ENCODE results near the gene TBCB.

Gene TBCB

DNA sequence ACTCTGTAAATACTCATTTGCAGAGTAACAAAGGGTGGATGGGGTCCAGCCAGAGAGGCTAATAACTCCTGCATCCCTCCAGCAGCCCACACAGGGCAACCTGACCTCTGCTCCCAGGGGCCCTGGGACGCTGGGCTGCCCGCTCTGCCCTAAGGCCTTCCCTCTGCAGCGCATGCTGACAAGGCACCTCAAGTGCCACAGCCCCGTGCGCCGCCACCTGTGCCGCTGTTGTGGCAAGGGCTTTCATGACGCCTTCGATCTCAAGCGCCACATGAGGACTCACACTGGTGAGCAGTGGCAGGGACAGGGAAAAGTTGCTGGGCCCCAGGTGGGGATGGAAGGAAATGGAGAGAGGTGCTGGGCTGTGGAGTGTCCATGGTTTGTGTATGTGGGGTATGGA is 2.6 kb upstream of the TBCB start:
- H3K4me1 ChIP-seq (ENCODE audit: low read length): peaks cover 10% of the 10 kb centered on the region; the same call in 1 of the 2 replicates
- no peak for DNase-seq
- H3K79me2 ChIP-seq (ENCODE audit: low read length): peaks cover 23% of the 10 kb centered on the region
- H3K9me2 ChIP-seq (replicated peaks; ENCODE audit: insufficient read depth, low read length): no peaks in the 10 kb centered on the region
- H3K36me3 ChIP-seq (replicated peaks; ENCODE audit: insufficient read depth, low read length): no peaks in the 10 kb centered on the region
- no peaks in the 10 kb centered on the region for H3K9me3 ChIP-seq (replicated peaks; ENCODE audit: insufficient read depth, low read length)
- no peak overlapping the region for H3K4me2 ChIP-seq (ENCODE audit: low read depth, low read length)
- no peak overlapping the region for H3K27ac ChIP-seq (ENCODE audit: low read length)
- H3K9ac ChIP-seq (ENCODE audit: low read length): no peak overlapping the region
- TF ChIP-seq, protein P1, sequence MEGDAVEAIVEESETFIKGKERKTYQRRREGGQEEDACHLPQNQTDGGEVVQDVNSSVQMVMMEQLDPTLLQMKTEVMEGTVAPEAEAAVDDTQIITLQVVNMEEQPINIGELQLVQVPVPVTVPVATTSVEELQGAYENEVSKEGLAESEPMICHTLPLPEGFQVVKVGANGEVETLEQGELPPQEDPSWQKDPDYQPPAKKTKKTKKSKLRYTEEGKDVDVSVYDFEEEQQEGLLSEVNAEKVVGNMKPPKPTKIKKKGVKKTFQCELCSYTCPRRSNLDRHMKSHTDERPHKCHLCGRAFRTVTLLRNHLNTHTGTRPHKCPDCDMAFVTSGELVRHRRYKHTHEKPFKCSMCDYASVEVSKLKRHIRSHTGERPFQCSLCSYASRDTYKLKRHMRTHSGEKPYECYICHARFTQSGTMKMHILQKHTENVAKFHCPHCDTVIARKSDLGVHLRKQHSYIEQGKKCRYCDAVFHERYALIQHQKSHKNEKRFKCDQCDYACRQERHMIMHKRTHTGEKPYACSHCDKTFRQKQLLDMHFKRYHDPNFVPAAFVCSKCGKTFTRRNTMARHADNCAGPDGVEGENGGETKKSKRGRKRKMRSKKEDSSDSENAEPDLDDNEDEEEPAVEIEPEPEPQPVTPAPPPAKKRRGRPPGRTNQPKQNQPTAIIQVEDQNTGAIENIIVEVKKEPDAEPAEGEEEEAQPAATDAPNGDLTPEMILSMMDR (IDR thresholded peaks at IDR 0.05; ENCODE audit: low read length): no peak
- no peak for TF ChIP-seq EZH2phosphoT487 (IDR thresholded peaks at IDR 0.05; ENCODE audit: low read length)
- TF ChIP-seq EZH2 (optimal IDR thresholded peaks at IDR 0.05; ENCODE audit: low read depth, low read length): no peak
- no peaks in the 10 kb centered on the region for H3K27me3 ChIP-seq (replicated peaks; ENCODE audit: insufficient read depth, low read length)
- no peaks in the 10 kb centered on the region for H3F3A ChIP-seq (ENCODE audit: insufficient read depth, low read length)
- no peak overlapping the region for H2AFZ ChIP-seq (ENCODE audit: low read length)
- H3K4me3 ChIP-seq (ENCODE audit: low read length): no peak overlapping the region
- no peaks in the 10 kb centered on the region for H4K20me1 ChIP-seq (ENCODE audit: insufficient read depth, low read length)

DNA sequence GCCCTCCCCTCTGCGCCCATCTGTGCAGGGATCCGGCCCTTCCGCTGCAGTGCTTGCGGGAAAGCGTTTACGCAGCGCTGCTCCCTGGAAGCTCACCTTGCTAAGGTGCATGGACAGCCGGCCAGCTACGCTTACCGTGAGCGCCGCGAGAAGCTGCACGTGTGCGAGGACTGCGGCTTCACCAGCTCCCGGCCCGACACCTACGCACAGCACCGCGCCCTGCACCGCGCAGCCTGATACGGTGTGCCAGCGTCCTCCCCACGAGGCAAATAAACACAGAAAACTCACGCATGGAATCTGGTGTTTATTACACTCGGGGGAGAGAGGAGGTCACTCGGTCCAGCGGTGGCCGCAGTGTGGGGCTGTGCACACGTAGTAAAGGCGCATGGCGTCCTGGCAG is 1.8 kb upstream of the TBCB start:
- H3K9ac ChIP-seq (ENCODE audit: low read length): no peak overlapping the region

DNA sequence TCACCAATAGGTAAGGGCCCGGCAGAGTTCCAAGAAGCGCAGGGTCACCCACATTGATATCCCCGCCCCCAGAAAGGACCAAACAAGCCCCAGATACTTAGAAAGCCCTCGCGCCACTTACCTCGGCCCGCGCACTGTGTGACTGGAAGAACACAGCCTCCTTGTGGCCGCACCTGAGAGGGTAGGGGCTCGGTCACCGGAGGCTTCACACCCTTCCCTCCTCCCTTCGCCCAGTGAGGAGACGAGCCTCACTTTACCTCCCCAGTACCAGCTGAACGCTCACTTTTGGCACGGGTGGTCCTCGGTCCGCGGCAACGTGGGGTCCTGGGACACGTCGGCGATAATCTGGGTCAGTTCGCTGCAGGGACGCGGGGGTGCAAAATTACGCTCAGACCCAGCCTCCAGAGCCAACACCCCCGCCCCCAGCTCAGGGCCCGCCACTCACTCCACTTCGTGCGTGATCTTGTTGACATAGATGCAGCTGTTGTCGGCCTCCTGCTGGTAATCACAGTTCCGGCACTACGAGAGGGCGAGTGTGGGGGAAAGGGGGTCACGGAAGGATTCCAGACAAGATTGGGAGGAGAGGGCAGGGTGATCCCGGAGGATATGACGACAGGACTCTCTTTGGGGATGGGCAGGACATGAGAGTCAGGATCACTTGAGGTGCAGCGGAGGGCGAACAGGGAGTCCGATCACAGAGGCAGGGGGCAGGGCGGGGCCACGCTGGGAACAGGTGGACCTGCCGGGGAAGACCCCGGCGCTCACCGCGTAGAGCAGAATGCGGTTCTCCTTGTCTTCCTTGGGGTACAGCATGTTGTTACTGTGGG is 1.2 kb upstream of the TBCB start:
- no peaks in the 10 kb centered on the region for H3K9me2 ChIP-seq (replicated peaks; ENCODE audit: insufficient read depth, low read length)
- peaks cover 23% of the 10 kb centered on the region for H3K79me2 ChIP-seq (ENCODE audit: low read length)
- H3K27me3 ChIP-seq (replicated peaks; ENCODE audit: insufficient read depth, low read length): no peaks in the 10 kb centered on the region
- peak overlapping the region; percentile 94 for H3K4me3 ChIP-seq (ENCODE audit: low read length)
- no peaks in the 10 kb centered on the region for H3F3A ChIP-seq (ENCODE audit: insufficient read depth, low read length)
- H2AFZ ChIP-seq (ENCODE audit: low read length): peak overlapping the region; percentile 86
- H3K36me3 ChIP-seq (replicated peaks; ENCODE audit: insufficient read depth, low read length): no peaks in the 10 kb centered on the region
- peak overlapping the region; percentile 83 for H3K9ac ChIP-seq (ENCODE audit: low read length)
- H3K4me1 ChIP-seq (ENCODE audit: low read length): peaks cover 10% of the 10 kb centered on the region; the same call in 1 of the 2 replicates
- H3K9me3 ChIP-seq (replicated peaks; ENCODE audit: insufficient read depth, low read length): no peaks in the 10 kb centered on the region
- H4K20me1 ChIP-seq (ENCODE audit: insufficient read depth, low read length): no peaks in the 10 kb centered on the region
- no peak for DNase-seq
- H3K27ac ChIP-seq (ENCODE audit: low read length): peak overlapping the region; percentile 83; the same call in 1 of the 2 replicates
- TF ChIP-seq EZH2 (optimal IDR thresholded peaks at IDR 0.05; ENCODE audit: low read depth, low read length): no peak
- TF ChIP-seq, protein P1 (IDR thresholded peaks at IDR 0.05; ENCODE audit: low read length): no peak
- no peak for TF ChIP-seq EZH2phosphoT487 (IDR thresholded peaks at IDR 0.05; ENCODE audit: low read length)
- peak overlapping the region; percentile 93 for H3K4me2 ChIP-seq (ENCODE audit: low read depth, low read length)

More for the DNA sequence above, 1.8 kb upstream of the TBCB start:
- Histone ChIP-seq H3K4me2 (ENCODE audit: low read depth, low read length) (peak overlapping the region; percentile 93; the same call in 1 of the 2 replicates), H3K9me2 (replicated peaks; ENCODE audit: insufficient read depth, low read length) (no peaks in the 10 kb centered on the region), H2AFZ (ENCODE audit: low read length) (no peak overlapping the region), H3K4me3 (ENCODE audit: low read length) (peak overlapping the region; percentile 94; the same call in 1 of the 2 replicates), H3K4me1 (ENCODE audit: low read length) (peaks cover 10% of the 10 kb centered on the region; the same call in 1 of the 2 replicates), H3K9me3 (replicated peaks; ENCODE audit: insufficient read depth, low read length) (no peaks in the 10 kb centered on the region), H3K27ac (ENCODE audit: low read length) (no peak overlapping the region), H3F3A (ENCODE audit: insufficient read depth, low read length) (no peaks in the 10 kb centered on the region), H3K27me3 (replicated peaks; ENCODE audit: insufficient read depth, low read length) (no peaks in the 10 kb centered on the region), H4K20me1 (ENCODE audit: insufficient read depth, low read length) (no peaks in the 10 kb centered on the region), H3K79me2 (ENCODE audit: low read length) (peaks cover 23% of the 10 kb centered on the region), H3K36me3 (replicated peaks; ENCODE audit: insufficient read depth, low read length) (no peaks in the 10 kb centered on the region)
- TF ChIP-seq EZH2 (optimal IDR thresholded peaks at IDR 0.05; ENCODE audit: low read depth, low read length) (no peak), EZH2phosphoT487 (IDR thresholded peaks at IDR 0.05; ENCODE audit: low read length) (no peak)
- TF ChIP-seq, protein P1 (IDR thresholded peaks at IDR 0.05; ENCODE audit: low read length): no peak
- DNase-seq: no peak
